Fibroblast of lung (primary cell): ENCODE data around the gene REPIN1. TPM values are rescaled to one million over a fixed set of nuclear protein-coding genes. Genes with fewer than 3 reads are reported as not detected.

Source experiments
- DNase-seq, 2 donors: peaks; one replicate each; pipeline versions ENCODE4 v3.0.0 to v3.0.0-alpha.2; 2010; ENCODE audit warnings: low read depth in 2 of 2
- H2AFZ ChIP-seq: 2 replicates; pipeline ENCODE4 v1.5.1; 2012; ENCODE audit warnings: low read length, control low read depth, inconsistent platforms
- H3K27ac ChIP-seq: 2 replicates; pipeline ENCODE4 v1.5.1; 2011; ENCODE audit warnings: low read length, control low read depth; ENCODE audit not compliant: insufficient read depth
- H3K27me3 ChIP-seq: 2 replicates; pipeline ENCODE4 v1.5.1; 2011; ENCODE audit warnings: mild to moderate bottlenecking, low read length; ENCODE audit not compliant: control insufficient read depth, insufficient read depth
- H3K36me3 ChIP-seq: 2 replicates; pipeline ENCODE4 v1.5.1; 2011; ENCODE audit warnings: low read length; ENCODE audit not compliant: control insufficient read depth, insufficient read depth
- H3K4me1 ChIP-seq: 2 replicates; pipeline ENCODE4 v1.5.1; 2011; ENCODE audit warnings: low read length; ENCODE audit not compliant: control insufficient read depth, insufficient read depth; ENCODE audit errors: extremely low read depth
- H3K4me2 ChIP-seq: 2 replicates; pipeline ENCODE4 v1.5.1; 2011; ENCODE audit warnings: low read length, control low read depth; ENCODE audit not compliant: insufficient read depth; ENCODE audit errors: extremely low read depth
- H3K4me3 ChIP-seq, 4 experiments: fragments of 200-600 bp in 1 of 4; sonication (generic) in 1 of 4; replicated peaks in 1 of 4; 2 replicates each; pipeline ENCODE4 v1.5.1; 2011 to 2016; ENCODE audit warnings: low read length in 4 of 4, low read depth in 3 of 4, mild to moderate bottlenecking in 3 of 4, control low read depth in 2 of 4, inconsistent platforms in 1 of 4, mixed read lengths in 1 of 4; ENCODE audit not compliant: insufficient read depth in 1 of 4; ENCODE audit errors: control extremely low read depth in 1 of 4
- H3K79me2 ChIP-seq: 2 replicates; pipeline ENCODE4 v1.5.1; 2012; ENCODE audit warnings: mild to moderate bottlenecking, low read length, inconsistent platforms; ENCODE audit not compliant: control insufficient read depth, insufficient read depth
- H3K9ac ChIP-seq: 2 replicates; pipeline ENCODE4 v1.5.1; 2011; ENCODE audit warnings: mild to moderate bottlenecking, low read length, control low read depth; ENCODE audit not compliant: insufficient read depth
- H3K9me3 ChIP-seq: 2 replicates; pipeline ENCODE4 v1.5.1; 2012; ENCODE audit warnings: low read depth, low read length; ENCODE audit not compliant: control insufficient read depth, insufficient read depth
- H4K20me1 ChIP-seq: 2 replicates; pipeline ENCODE4 v1.5.1; 2011; ENCODE audit warnings: low read length; ENCODE audit not compliant: control insufficient read depth, insufficient read depth; ENCODE audit errors: extremely low read depth
- EZH2 ChIP-seq: IDR thresholded peaks from 2 replicates; pipeline ENCODE4 v1.5.1; 2012; ENCODE audit warnings: low read length, control low read depth, mild to moderate bottlenecking; ENCODE audit errors: missing control alignments
- polyA plus RNA-seq, 2 donors: library from polyadenylated mRNA; depleted of rRNA in 1 of 2; stranded (reverse) in 1 of 2; unstranded in 1 of 2; fragments of >200 nt; gene quantifications; 2 replicates each; pipeline ENCODE4 v1.2.1, GENCODE V29; 2011 to 2012; ENCODE audit warnings: missing spikeins in 1 of 2
- total RNA-seq: library from RNA; depleted of rRNA; stranded (reverse); fragments of >200 nt; gene quantifications from 2 replicates; pipeline ENCODE4 v1.2.1, GENCODE V29; 2014
- TF ChIP-seq, protein P1 (sequence below), 2 donors: IDR thresholded peaks in 1 of 2; conservative IDR thresholded peaks in 1 of 2; 1 replicate in 1 of 2; 2 replicates in 1 of 2; pipeline ENCODE4 v1.5.1; 2011 to 2012; ENCODE audit warnings: low read length in 2 of 2, control low read depth in 1 of 2, inconsistent platforms in 1 of 2, low read depth in 1 of 2, mild to moderate bottlenecking in 1 of 2

The REPIN1 gene
- total and polyA plus RNA-seq, 2 donors (not counting 1 experiment from before 2014, with no cell fraction given) = 20.8 to 41.3 TPM

- no peak for DNase-seq
- TF ChIP-seq EZH2 = no peak
- TF ChIP-seq, protein P1, sequence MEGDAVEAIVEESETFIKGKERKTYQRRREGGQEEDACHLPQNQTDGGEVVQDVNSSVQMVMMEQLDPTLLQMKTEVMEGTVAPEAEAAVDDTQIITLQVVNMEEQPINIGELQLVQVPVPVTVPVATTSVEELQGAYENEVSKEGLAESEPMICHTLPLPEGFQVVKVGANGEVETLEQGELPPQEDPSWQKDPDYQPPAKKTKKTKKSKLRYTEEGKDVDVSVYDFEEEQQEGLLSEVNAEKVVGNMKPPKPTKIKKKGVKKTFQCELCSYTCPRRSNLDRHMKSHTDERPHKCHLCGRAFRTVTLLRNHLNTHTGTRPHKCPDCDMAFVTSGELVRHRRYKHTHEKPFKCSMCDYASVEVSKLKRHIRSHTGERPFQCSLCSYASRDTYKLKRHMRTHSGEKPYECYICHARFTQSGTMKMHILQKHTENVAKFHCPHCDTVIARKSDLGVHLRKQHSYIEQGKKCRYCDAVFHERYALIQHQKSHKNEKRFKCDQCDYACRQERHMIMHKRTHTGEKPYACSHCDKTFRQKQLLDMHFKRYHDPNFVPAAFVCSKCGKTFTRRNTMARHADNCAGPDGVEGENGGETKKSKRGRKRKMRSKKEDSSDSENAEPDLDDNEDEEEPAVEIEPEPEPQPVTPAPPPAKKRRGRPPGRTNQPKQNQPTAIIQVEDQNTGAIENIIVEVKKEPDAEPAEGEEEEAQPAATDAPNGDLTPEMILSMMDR (conservative IDR thresholded peaks at IDR 0.05 in 1 of 2, IDR thresholded peaks at IDR 0.05 in 1 of 2; ENCODE audit: low read depth in 1 of 2, low read length in 2 of 2) = no peak
Measured at GRCh38 chr7:150374026-150374425, 5.4 kb downstream of the REPIN1 start.

GRCh38 chr7:150374472-150374871 lies 5.8 kb downstream of the REPIN1 start:
- H3K4me1 ChIP-seq = peaks cover 10% of the 10 kb centered on the region
- no peak overlapping the region for H3K9ac ChIP-seq
- peaks cover 33% of the 10 kb centered on the region for H3K79me2 ChIP-seq
- H3K4me3 ChIP-seq = no peak overlapping the region
- H3K9me3 ChIP-seq = no peaks in the 10 kb centered on the region
- H3K36me3 ChIP-seq = peaks cover 19% of the 10 kb centered on the region
- H3K4me2 ChIP-seq = no peak overlapping the region
- H4K20me1 ChIP-seq = no peaks in the 10 kb centered on the region
- no peak for TF ChIP-seq EZH2
- TF ChIP-seq, protein P1 (conservative IDR thresholded peaks at IDR 0.05 in 1 of 2, IDR thresholded peaks at IDR 0.05 in 1 of 2; ENCODE audit: low read depth in 1 of 2, low read length in 2 of 2) = no peak
- H3K27me3 ChIP-seq = no peaks in the 10 kb centered on the region
- H3K27ac ChIP-seq = no peak overlapping the region
- no peak for DNase-seq
- no peak overlapping the region for H2AFZ ChIP-seq

More at GRCh38 chr7:150374026-150374425, 5.4 kb downstream of the REPIN1 start:
- Histone ChIP-seq H3K4me2 (no peak overlapping the region), H3K27me3 (no peaks in the 10 kb centered on the region), H3K27ac (no peak overlapping the region), H3K9ac (no peak overlapping the region), H3K4me1 (peaks cover 10% of the 10 kb centered on the region), H3K9me3 (no peaks in the 10 kb centered on the region), H3K79me2 (peaks cover 38% of the 10 kb centered on the region), H4K20me1 (no peaks in the 10 kb centered on the region), H3K36me3 (peaks cover 19% of the 10 kb centered on the region), H3K4me3 (no peak overlapping the region), H2AFZ (no peak overlapping the region)

DNA sequence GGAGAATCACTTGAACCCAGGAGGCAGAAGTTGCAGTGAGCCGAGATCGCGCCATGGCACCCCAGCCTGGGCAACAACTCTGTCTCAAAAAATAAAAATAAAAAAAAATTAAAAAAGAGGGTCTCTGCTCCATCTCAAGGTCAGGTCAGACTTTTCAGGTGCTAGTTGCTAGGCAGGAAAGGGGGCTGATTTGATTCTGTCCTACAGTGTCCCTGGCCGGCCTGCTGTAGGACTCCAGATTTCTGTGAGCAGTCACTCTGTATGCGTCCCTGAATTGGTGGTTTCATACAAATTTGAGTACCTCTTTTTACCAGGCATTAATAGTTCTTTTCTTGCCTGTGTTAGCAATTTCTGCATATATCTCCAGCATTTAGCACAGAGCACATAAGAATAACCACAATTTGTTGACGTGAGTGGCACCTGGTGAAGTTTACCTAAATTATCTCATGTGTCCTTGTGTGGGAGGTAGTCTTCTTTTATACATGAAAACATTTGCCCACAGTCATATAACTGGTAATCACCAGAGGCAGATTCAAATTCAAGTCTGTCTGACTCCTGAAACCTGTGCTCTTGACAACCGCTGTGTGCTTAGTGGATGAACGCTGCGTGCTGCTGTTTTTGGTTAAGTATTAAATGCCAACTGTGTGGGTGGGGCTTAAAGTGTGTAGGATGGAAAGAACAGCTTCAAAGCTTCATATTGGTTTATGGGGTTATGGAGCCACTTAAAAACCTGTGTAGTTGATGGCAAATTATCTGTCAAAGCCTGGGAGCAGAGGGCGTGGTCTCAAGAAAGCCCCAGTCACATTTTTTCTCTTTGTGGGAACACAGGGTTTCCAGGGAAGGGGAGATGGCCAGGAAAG lies 7.3 kb downstream of the REPIN1 start:
- Histone ChIP-seq H3K36me3 (peaks cover 19% of the 10 kb centered on the region), H3K27ac (no peak overlapping the region), H3K79me2 (peaks cover 22% of the 10 kb centered on the region), H3K4me3 (no peak overlapping the region), H3K9me3 (no peaks in the 10 kb centered on the region), H3K27me3 (no peaks in the 10 kb centered on the region), H3K4me2 (no peak overlapping the region), H2AFZ (no peak overlapping the region), H3K4me1 (peaks cover 8% of the 10 kb centered on the region), H3K9ac (no peak overlapping the region), H4K20me1 (no peaks in the 10 kb centered on the region)
- no peak for TF ChIP-seq EZH2
- TF ChIP-seq, protein P1 (conservative IDR thresholded peaks at IDR 0.05 in 1 of 2, IDR thresholded peaks at IDR 0.05 in 1 of 2; ENCODE audit: low read depth in 1 of 2, low read length in 2 of 2) = no peak
- no peak for DNase-seq
